Measurements from ENCODE around the gene PLA2G15. TPM values are rescaled to one million over a fixed set of nuclear protein-coding genes. Genes with fewer than 3 reads are reported as not detected.
A peak's percentile ranks its signal among the peaks of the same experiment; 100 is the strongest.

Gene PLA2G15
- total and polyA plus RNA-seq, 2 of the 13 experiments (the other 11 are each of a cell fraction or from before 2014, with no cell fraction given) = 14.4 to 23.7 TPM

DNA sequence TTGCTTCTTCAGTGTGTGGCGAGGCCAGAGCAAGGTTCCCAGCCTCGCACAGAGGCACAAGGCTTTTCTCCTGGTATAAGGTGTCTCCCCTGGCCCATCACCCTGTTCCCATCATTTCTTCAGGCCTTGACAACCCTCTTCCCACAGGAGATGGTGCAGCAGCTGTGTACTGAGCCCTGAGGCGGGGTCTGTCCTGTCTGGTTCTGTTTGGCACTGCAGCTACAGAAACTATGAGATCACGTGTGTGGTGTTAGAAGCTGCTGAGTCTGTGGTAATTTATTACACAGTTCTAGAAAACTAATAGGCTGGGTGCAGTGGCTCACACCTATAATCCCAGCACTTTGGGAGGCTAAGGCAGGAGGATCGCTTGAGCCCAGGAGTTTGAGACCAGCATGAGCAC lies 7.2 kb downstream of the PLA2G15 start (continued):
- TF ChIP-seq TFDP1 (CRISPR knock-in tag; IDR thresholded peaks at IDR 0.05; ENCODE audit: borderline replicate concordance) = no peak
- TF ChIP-seq ZNF451 (CRISPR knock-in tag; IDR thresholded peaks at IDR 0.05) = no peak
- TF ChIP-seq TGIF2 (CRISPR knock-in tag; IDR thresholded peaks at IDR 0.05) = no peak
- no peak for TF ChIP-seq ZMYM4 (CRISPR knock-in tag; IDR thresholded peaks at IDR 0.05)

- Histone ChIP-seq H3K4me3 (replicated peaks in 1 of 3; ENCODE audit: insufficient read depth in 1 of 3, low read depth in 2 of 3, low read length in 3 of 3) (no peak overlapping the region), H3K4me2 (ENCODE audit: low read depth, low read length) (no peak overlapping the region), H2AFZ (ENCODE audit: low read length) (no peak overlapping the region), H3K79me2 (ENCODE audit: insufficient read depth, low read length) (no peaks in the 10 kb centered on the region), H3K27ac (ENCODE audit: extremely low read length, insufficient read depth, low read length) (peak overlapping the region; percentile 11), H3K4me1 (ENCODE audit: insufficient read depth, low read length) (peaks cover 43% of the 10 kb centered on the region), H3K27me3 (ENCODE audit: control insufficient read depth in 1 of 2, insufficient read depth in 2 of 2, low read length in 2 of 2) (no peaks in the 10 kb centered on the region), H3K36me3 (replicated peaks in 1 of 2; ENCODE audit: control insufficient read depth in 1 of 2, insufficient read depth in 2 of 2, low read length in 2 of 2) (peaks cover 9 to 37% of the 10 kb centered on the region in 2 experiments), H3K9me3 (ENCODE audit: low read length) (no peaks in the 10 kb centered on the region), H3K9ac (ENCODE audit: insufficient read depth, low read depth, low read length) (no peak overlapping the region), H4K20me1 (ENCODE audit: insufficient read depth, low read length) (no peaks in the 10 kb centered on the region)
- ATAC-seq = no peak
- TF ChIP-seq DPF2 (CRISPR knock-in tag; IDR thresholded peaks at IDR 0.05; ENCODE audit: borderline replicate concordance, low read depth) (no peak), RXRA (CRISPR knock-in tag; IDR thresholded peaks at IDR 0.05) (0 out of 2 replicates have a peak, but pooled peaks have one; percentile 59), NR2F1 (CRISPR knock-in tag; IDR thresholded peaks at IDR 0.05) (peak in 1 of 2 experiments; percentile 30; a peak in 1 of 4 replicates)
- TF ChIP-seq, protein P1, sequence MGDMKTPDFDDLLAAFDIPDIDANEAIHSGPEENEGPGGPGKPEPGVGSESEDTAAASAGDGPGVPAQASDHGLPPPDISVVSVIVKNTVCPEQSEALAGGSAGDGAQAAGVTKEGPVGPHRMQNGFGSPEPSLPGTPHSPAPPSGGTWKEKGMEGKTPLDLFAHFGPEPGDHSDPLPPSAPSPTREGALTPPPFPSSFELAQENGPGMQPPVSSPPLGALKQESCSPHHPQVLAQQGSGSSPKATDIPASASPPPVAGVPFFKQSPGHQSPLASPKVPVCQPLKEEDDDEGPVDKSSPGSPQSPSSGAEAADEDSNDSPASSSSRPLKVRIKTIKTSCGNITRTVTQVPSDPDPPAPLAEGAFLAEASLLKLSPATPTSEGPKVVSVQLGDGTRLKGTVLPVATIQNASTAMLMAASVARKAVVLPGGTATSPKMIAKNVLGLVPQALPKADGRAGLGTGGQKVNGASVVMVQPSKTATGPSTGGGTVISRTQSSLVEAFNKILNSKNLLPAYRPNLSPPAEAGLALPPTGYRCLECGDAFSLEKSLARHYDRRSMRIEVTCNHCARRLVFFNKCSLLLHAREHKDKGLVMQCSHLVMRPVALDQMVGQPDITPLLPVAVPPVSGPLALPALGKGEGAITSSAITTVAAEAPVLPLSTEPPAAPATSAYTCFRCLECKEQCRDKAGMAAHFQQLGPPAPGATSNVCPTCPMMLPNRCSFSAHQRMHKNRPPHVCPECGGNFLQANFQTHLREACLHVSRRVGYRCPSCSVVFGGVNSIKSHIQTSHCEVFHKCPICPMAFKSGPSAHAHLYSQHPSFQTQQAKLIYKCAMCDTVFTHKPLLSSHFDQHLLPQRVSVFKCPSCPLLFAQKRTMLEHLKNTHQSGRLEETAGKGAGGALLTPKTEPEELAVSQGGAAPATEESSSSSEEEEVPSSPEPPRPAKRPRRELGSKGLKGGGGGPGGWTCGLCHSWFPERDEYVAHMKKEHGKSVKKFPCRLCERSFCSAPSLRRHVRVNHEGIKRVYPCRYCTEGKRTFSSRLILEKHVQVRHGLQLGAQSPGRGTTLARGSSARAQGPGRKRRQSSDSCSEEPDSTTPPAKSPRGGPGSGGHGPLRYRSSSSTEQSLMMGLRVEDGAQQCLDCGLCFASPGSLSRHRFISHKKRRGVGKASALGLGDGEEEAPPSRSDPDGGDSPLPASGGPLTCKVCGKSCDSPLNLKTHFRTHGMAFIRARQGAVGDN (CRISPR knock-in tag; IDR thresholded peaks at IDR 0.05) = 0 out of 2 replicates have a peak, but pooled peaks have one; percentile 18
- no peak for FAIRE-seq
- no TSS peak for BruUV-seq (replicated peaks)
- intact Hi-C loops (cut with micrococcal nuclease; ENCODE audit: unreplicated experiment) = no loop called here
- DNase-seq (ENCODE audit: low spot score) = peak; percentile 52
- CTCF ChIA-PET (ENCODE audit: low intra/inter-chr PET ratio, low total read pairs) = no interaction called here
- in situ Hi-C loops (cut with HindIII; ENCODE audit: extremely low pct_ligation_motif_present, low pct_unique_long_range_greater_than_20kb) = no loop called here
- 83% methylated on average over 4 of the region's 4 CpGs for WGBS (ENCODE audit: low lambda C conversion rate)
- POLR2A ChIA-PET = interaction anchor here (1.6 kb wide), 2 partner anchors 16 to 17 kb away, joined by 4 to 6 read pairs; no protein-coding TSS in a partner anchor
These were observed 8.5 kb downstream of the PLA2G15 start for GRCh38 chr16:68253721-68254120.

All from HepG2 (cell line).